ENCODE results near the gene RPGRIP1L. TPM values are rescaled to one million over a fixed set of nuclear protein-coding genes. Genes with fewer than 3 reads are reported as not detected.

The RPGRIP1L gene
- total RNA-seq, 3 donors from 2014 or later: 3.2 to 7.5 (median 7.5) TPM

DNA sequence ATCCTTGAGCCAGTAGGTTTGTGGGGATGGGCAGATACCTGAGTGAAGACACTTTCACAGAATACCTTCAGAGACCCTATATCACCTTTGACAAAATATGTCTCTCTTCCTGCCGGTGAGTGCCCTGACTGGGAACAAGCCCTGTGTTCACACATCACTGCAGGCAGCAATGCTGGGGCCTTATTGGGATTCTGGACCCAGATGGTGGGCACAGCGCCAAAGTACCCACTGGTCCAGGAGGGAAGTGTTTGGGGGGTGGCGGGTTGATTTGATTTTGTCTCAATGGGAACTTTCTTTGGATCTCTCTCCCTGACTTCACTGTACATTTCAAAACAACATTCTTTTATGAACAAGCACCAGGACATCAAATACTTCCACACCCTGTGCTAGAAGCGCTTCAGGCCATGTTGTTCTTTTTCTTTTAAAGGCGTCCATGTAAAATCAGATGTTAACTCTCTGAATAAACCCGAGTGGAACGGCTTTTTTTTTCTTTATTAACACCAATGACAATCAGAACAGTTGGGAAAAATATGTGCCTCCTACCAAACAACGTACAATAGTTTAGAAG lies 138.3 kb downstream of the RPGRIP1L start:
- Histone ChIP-seq H3K27me3 (no peaks in the 10 kb centered on the region), H3K27ac (no peak overlapping the region), H3K4me3 (no peak overlapping the region), H3K4me1 (no peaks in the 10 kb centered on the region), H3K36me3 (no peaks in the 10 kb centered on the region), H3K9me3 (no peaks in the 10 kb centered on the region)
- intact Hi-C loops (cut with DNase I; ENCODE audit: low total_unique reads): no loop called here
- TF ChIP-seq, protein P1, sequence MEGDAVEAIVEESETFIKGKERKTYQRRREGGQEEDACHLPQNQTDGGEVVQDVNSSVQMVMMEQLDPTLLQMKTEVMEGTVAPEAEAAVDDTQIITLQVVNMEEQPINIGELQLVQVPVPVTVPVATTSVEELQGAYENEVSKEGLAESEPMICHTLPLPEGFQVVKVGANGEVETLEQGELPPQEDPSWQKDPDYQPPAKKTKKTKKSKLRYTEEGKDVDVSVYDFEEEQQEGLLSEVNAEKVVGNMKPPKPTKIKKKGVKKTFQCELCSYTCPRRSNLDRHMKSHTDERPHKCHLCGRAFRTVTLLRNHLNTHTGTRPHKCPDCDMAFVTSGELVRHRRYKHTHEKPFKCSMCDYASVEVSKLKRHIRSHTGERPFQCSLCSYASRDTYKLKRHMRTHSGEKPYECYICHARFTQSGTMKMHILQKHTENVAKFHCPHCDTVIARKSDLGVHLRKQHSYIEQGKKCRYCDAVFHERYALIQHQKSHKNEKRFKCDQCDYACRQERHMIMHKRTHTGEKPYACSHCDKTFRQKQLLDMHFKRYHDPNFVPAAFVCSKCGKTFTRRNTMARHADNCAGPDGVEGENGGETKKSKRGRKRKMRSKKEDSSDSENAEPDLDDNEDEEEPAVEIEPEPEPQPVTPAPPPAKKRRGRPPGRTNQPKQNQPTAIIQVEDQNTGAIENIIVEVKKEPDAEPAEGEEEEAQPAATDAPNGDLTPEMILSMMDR (IDR thresholded peaks at IDR 0.05): no peak
- TF ChIP-seq POLR2A (IDR thresholded peaks at IDR 0.05) (no peak), POLR2AphosphoS5 (IDR thresholded peaks at IDR 0.05) (no peak)
- no peak for DNase-seq (ENCODE audit: low spot score in 2 of 2)

DNA sequence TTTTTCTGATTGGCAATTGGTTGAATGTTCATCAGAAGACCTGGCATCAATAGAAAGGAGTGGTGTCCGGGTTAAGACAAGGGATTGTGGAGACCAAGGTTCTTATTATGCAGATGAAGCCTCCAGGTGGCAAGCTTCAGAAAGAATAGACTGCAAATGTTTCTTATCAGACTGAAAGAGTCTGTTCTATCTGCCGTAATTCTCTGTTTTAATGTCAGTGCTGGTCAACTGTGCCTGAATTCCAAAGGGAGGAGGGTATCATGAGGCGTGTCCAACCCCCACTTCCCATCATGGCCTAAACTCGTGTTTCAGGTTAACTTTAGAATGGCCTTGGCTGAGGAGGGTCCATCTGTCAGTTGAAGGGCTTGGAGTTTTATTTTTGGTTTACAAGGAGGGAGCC lies 140.2 kb downstream of the RPGRIP1L start:
- H3K27ac ChIP-seq: no peak overlapping the region
- no peaks in the 10 kb centered on the region for H3K9me3 ChIP-seq
- intact Hi-C loops (cut with DNase I; ENCODE audit: low total_unique reads): no loop called here
- no peak for TF ChIP-seq POLR2AphosphoS5 (IDR thresholded peaks at IDR 0.05)
- TF ChIP-seq POLR2A (IDR thresholded peaks at IDR 0.05): no peak
- TF ChIP-seq, protein P1 (IDR thresholded peaks at IDR 0.05): no peak
- no peaks in the 10 kb centered on the region for H3K27me3 ChIP-seq
- no peaks in the 10 kb centered on the region for H3K4me1 ChIP-seq
- no peak for DNase-seq (ENCODE audit: low spot score in 2 of 2)
- H3K4me3 ChIP-seq: no peak overlapping the region
- no peaks in the 10 kb centered on the region for H3K36me3 ChIP-seq

DNA sequence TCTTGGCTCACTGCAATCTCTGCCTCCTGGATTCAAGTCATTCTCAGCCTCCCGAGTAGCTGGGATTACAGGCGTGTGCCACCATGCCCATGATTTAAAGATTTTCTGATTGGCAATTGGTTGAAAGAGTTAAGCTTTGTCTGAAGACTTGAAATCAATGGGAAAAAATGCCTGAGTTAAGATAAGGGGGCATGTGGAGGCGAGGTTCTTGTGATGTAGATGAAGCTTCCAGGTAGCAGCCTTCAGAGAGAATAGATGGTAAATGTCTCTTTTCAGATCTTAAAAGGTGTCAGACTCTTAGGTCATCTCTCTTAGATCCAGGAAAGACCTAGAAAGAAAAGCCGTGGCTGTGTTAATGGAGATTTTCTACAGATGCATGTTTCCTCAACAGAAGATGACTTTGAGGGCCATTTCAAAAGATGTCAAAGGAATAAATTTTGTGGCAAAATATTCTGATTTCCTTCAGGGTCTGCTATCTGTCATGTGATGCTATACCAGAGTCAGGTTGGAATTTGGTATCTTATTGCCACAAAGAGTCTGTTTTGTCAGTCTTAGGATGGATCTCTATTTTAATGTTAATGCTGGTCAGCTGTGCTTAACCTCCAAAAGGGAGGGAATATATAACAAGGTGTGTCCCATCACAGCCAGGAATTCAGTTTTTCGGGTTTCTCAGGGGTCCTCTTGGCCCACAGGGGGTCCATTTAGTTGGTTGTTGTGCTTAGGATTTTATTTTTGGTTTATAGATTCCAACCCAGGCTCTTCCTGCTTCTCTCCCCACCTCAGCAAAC lies 142.4 kb downstream of the RPGRIP1L start:
- no peak overlapping the region for H3K4me3 ChIP-seq
- no peaks in the 10 kb centered on the region for H3K9me3 ChIP-seq
- DNase-seq (ENCODE audit: low spot score in 2 of 2): no peak
- intact Hi-C loops (cut with DNase I; ENCODE audit: low total_unique reads): no loop called here
- H3K4me1 ChIP-seq: no peaks in the 10 kb centered on the region
- H3K27ac ChIP-seq: no peak overlapping the region
- H3K36me3 ChIP-seq: no peaks in the 10 kb centered on the region
- H3K27me3 ChIP-seq: no peaks in the 10 kb centered on the region
- TF ChIP-seq POLR2A (IDR thresholded peaks at IDR 0.05): no peak
- TF ChIP-seq, protein P1 (IDR thresholded peaks at IDR 0.05): no peak
- TF ChIP-seq POLR2AphosphoS5 (IDR thresholded peaks at IDR 0.05): no peak

DNA sequence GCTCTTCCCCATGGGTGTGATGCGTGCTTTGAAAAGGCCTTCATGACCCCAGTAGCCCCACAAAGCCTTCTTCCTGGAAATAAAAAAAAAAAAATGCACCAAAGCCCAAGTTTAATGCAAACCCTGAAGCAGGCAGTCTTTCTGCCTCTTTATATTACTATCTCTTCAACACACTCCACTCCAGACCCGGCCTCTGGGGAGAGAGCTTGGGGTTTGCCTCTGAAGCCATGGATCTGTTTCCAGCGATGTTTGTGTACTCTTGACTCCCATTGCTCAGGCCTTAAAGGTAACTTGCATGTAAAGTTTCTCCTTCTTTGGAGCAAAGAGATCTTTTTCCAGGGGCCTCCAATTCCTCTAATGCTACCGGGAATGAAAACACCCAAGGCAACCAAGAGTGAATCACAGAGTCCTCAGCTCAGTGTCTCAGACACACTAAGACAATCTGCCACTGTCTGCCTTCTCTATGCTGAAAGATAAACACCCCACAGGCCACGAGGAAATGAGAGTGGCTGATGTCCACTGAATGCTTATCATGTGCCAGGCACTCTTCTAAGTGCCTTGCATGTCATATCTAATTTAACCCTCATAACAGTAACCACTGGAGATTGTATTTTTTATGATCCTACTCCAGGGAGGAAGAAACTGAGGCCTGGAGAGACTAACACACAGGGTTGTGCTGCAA lies 144.2 kb downstream of the RPGRIP1L start:
- TF ChIP-seq POLR2A (IDR thresholded peaks at IDR 0.05): no peak
- TF ChIP-seq, protein P1 (IDR thresholded peaks at IDR 0.05): no peak
- TF ChIP-seq POLR2AphosphoS5 (IDR thresholded peaks at IDR 0.05): no peak

DNA sequence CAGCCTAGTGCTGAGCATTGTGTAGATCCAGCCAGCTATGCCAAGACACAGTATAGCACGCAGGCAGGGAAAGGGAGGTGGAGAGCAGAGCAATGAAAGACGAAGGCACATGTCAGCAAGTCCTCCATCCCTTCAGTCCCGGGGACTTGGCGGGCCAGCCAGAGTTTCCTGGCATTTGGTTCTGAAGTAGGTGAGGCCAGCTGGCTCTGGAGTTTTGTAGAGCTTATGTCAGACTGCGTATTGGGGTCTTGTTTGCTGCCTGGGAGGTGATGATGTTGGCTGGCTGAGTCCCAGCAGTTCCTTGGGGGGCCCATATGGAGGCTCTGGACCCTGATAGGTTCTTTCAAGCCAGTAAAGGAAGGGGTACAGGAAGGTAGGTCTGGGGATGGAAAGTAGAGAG lies 144.9 kb downstream of the RPGRIP1L start:
- no peak for DNase-seq (ENCODE audit: low spot score in 2 of 2)
- intact Hi-C loops (cut with DNase I; ENCODE audit: low total_unique reads): no loop called here
- no peaks in the 10 kb centered on the region for H3K27me3 ChIP-seq
- TF ChIP-seq POLR2A (IDR thresholded peaks at IDR 0.05) (no peak), POLR2AphosphoS5 (IDR thresholded peaks at IDR 0.05) (no peak)
- TF ChIP-seq, protein P1 (IDR thresholded peaks at IDR 0.05): no peak
- no peaks in the 10 kb centered on the region for H3K36me3 ChIP-seq
- no peak overlapping the region for H3K27ac ChIP-seq
- no peaks in the 10 kb centered on the region for H3K4me1 ChIP-seq
- H3K9me3 ChIP-seq: no peaks in the 10 kb centered on the region
- H3K4me3 ChIP-seq: no peak overlapping the region

More for the DNA sequence above, 144.2 kb downstream of the RPGRIP1L start:
- Histone ChIP-seq H3K4me1 (no peaks in the 10 kb centered on the region), H3K4me3 (no peak overlapping the region), H3K36me3 (no peaks in the 10 kb centered on the region), H3K27ac (no peak overlapping the region), H3K27me3 (no peaks in the 10 kb centered on the region), H3K9me3 (no peaks in the 10 kb centered on the region)
- intact Hi-C loops (cut with DNase I; ENCODE audit: low total_unique reads): no loop called here
- no peak for DNase-seq (ENCODE audit: low spot score in 2 of 2)
